ENCODE data around the gene NTSR1. TPM values are rescaled to one million over a fixed set of nuclear protein-coding genes. Genes with fewer than 3 reads are reported as not detected.

Gene NTSR1
- total RNA-seq, 1 donor from 2014 or later = 0.23 TPM

GRCh38 chr20:62737271-62737811, 28.7 kb downstream of the NTSR1 start:
- intact Hi-C loops (cut with micrococcal nuclease) = no loop called here

DNA sequence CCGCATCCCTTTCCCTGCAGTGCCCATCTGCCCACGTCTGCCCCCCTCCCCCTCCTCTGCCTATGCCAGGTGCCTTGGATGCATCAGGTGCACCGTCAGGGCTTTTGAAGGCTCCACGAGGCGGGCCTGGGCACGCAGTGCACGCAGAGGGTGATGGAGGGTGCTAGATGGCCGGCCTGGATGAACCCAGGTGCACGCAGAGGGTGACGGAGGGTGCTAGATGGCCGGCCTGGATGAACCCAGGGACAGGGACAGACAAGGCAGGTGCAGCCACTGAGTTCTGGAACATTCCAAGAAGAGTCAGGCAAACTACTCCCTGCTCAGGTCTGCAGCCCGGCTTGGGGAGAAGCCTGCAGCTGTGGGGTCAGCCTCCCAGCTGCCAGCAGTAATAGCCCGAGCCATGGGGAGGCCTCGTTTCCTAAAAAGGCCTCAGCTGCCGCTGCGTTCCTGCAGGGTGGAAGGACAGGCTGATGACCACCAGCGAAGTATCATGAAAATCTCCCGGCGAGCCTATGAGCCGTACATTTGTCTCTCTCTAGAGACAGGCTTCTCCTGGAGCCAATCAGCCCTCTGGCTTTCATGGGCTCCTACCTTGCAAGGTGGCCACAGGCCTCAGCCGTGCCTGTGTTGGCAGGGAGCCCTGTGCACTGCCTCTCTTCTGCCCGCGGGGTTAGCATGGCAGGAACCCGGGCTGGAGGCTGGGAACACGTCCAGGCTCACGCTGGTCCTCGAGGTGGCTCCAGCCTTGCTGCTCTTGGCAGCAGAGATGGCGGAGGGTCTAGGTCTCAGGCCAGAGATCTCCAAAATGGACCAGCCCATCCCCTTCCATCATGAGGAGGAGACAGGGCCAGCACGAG, 29.6 kb downstream of the NTSR1 start:
- intact Hi-C loops (cut with micrococcal nuclease) = no loop called here

DNA sequence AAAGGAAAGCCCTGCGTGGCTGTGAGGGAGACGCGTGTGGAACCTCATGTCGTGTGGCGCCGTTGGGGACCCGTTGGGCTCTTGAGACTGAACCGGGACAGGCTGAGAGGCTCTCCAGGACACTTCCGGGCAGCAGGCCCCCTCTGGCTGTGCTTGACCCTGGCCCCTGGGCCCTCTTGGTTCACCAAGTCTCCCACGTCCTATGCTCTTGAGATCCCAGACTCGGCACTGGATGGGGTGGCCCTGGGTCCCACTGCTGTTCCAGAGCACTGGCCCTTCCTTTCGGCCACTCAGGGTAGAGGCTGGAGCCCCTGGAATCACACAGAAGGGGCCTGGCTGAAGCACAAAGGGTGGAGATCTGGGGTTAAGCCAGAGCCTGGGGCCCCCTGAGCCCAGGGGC, 30.4 kb downstream of the NTSR1 start:
- intact Hi-C loops (cut with micrococcal nuclease) = no loop called here

DNA sequence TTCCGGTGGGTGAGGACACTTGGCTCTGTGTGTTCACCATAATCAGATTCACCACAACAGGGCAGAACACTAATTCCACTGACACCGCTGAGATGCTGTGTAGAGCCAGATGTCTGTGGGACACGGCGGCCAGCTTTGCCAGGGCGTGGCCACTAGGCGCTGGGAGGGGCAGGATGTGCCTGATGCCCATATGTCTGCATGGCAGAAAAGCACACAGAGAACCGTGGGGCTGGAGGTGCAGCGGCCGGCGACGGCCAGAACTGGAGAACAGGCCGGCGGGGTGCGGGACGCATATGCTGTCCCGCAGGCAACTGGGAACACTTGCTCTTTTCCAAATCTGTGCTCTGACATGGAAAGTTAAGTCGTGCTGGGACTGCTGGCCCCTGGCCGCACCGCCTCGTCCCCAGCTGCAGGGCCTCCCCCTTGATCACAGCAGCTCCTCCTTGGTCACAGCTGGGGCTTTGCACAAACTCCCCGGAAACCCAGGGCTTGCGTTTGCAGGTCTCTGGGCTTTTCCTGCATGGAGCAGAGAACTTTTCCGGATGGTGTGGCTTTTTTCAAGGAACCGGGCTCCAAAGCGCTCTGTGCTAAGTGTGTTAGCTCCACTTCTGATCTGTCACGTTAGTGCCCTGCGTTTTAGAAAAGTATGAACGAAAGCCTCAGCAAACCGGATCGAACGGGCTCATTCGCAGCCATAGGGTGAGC, 31.1 kb downstream of the NTSR1 start:
- intact Hi-C loops (cut with micrococcal nuclease) = loop anchor here (1.0 to 5.0 kb wide), 6 partner anchors 23 to 237 kb away; partner anchors contain the start of gene SLCO4A1

DNA sequence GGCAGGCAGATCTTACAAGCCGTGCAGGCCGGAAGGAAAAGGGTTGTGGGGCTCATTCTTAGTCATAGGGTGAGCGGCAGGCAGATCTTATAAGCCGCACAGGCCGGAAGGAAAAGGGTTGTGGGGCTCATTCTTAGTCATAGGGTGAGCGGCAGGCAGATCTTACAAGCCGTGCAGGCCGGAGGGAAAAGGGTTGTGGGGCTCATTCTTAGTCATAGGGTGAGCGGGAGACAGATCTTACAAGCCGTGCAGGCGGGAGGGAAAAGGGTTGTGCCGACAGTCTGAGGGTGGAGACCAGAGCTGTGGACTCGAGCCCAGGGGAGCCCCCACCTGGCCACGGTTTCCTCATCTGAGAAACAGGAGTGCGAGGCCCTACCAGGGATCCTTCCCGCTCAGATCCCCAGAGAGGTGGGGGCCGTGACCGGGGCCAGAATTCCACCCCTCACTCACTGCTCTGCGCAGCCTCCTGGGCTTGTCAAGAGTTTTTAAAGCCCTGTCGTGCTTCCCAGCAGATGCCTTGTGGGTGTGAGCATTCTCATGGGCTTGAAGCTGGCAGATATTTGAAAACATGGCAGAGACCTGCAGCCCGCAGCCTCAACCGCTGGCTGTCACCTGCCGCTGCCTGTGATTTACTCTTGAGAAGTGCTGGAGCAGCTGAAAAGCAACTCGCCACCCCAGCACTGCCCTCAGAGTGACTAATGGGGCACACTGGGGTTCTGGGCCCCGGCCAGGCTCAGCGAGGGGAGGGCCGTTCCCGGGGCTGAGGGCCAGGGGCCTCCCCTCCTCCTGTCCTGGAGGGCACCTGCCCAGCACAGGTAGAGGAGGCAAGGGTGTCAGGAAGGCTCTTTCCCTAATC, 31.9 kb downstream of the NTSR1 start:
- intact Hi-C loops (cut with micrococcal nuclease) = loop anchor here (1.0 to 5.0 kb wide), 6 partner anchors 24 to 238 kb away; partner anchors contain the start of gene SLCO4A1

GRCh38 chr20:62741191-62741691, 32.6 kb downstream of the NTSR1 start:
- intact Hi-C loops (cut with micrococcal nuclease) = loop anchor here (2.0 to 5.0 kb wide), 2 partner anchors 90 to 239 kb away; no protein-coding TSS in a partner anchor

DNA sequence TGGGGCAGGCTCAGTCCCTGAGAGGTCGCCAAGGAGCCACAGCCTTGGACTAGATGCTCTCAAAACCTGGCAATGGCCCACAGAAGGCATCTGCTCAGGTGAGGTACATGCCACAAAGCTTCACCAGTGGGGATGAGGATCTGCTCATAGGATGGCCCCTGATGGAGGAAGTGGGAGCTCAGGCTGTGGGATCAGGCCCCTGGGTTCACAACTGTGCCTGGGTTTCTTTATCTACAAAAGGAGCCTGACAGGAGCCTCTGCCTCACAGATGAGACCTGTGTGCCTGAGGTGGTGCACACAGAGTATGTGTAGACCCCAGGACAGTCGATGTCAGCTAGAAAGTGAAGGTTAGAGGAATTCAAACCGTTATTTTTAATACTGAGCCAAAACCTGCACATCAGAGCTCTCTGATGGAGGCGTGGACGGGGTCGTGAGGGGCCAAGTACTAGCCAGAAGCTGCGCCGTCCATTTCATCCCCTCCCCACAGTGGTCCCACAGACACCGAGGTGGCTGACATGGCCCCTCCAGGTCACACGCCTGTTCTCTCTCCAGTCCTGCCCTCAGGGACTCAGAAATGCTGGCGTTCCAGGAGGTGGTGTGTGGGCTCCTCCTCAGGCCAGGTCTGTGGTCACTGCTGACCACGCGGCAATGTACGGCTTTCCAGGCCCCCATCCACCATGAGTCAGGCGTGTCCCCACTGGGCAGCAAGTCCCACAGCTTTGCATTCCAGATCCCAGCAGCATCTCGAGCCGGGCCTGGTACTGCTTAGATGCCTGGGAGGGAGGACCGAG, 33.3 kb downstream of the NTSR1 start:
- intact Hi-C loops (cut with micrococcal nuclease) = loop anchor here (2.0 to 5.0 kb wide), 2 partner anchors 91 to 240 kb away; no protein-coding TSS in a partner anchor

- intact Hi-C loops (cut with micrococcal nuclease) = loop anchor here (5.0 kb wide), 1 partner anchor 240 kb away; no protein-coding TSS in a partner anchor
Measured at GRCh38 chr20:62742550-62742949, 33.9 kb downstream of the NTSR1 start.

GRCh38 chr20:62742979-62743776, 34.5 kb downstream of the NTSR1 start:
- intact Hi-C loops (cut with micrococcal nuclease) = loop anchor here (5.0 kb wide), 1 partner anchor 241 kb away; no protein-coding TSS in a partner anchor

DNA sequence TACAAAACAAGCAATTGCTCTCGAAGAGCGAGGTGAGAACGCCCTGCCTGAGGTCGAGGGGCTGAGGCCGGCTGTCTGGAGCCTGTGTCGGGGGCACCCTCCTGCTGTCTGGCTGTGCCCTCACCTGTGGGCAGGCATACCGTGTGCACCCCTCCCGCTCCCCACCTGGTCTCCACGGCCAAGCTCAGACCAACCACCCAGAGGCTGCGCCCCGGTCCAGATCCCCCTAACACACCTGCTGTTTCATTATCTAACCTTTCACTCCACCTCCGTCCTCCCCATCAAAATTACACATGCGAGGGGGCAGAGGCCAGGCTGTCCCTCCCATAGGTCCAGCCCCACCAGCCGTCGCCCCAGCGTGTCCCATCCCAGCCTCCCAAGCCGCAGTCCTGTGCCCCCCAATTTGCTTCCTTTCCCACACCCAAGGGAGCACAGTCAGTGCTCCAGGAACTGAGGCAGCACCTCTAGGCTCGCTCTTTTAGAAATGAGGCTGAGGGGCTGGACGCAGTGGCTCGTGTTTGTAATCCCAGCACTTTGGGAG, 35.2 kb downstream of the NTSR1 start:
- intact Hi-C loops (cut with micrococcal nuclease) = loop anchor here (5.0 kb wide), 1 partner anchor 242 kb away; no protein-coding TSS in a partner anchor

GRCh38 chr20:62744741-62745191, 36.1 kb downstream of the NTSR1 start:
- intact Hi-C loops (cut with micrococcal nuclease) = loop anchor here (5.0 kb wide), 1 partner anchor 242 kb away; no protein-coding TSS in a partner anchor

- intact Hi-C loops (cut with micrococcal nuclease) = no loop called here
Measured at GRCh38 chr20:62745279-62745951, 36.8 kb downstream of the NTSR1 start.

DNA sequence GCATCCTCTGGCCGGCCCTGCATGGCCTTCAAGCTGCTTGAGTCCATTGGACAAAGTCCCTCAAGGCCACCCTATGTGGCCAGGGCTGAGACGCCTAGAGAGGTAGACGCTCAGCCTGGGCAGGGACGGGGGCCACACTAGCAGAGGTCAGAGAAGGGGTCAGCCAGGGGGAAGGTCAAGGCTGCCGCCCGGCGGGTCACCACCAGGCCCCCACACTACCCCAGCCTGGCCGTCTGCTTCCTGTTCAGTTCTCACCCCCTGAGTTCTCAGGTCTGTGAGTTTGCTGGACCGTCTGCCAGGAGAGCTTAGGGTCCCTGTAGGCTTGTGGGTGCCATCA, 37.3 kb downstream of the NTSR1 start:
- intact Hi-C loops (cut with micrococcal nuclease) = no loop called here

DNA sequence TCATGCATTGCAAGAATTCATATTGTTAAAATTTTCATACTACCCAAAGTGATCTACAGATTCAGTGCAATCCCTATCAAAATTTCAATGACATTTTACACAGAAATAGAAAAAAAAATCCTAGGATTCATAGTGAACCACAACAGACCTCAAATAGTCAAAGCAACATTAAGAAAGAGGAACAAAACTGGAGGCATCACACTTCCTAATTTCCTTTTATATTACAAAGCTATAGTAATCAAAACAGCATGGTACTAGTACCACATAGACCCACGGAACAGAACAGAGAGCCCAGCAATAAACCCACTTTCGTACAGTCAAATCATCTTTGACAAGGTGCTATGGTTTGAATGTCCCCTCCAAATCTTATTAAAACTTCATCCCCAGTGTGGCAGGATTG, 39.7 kb downstream of the NTSR1 start:
- intact Hi-C loops (cut with micrococcal nuclease) = no loop called here

DNA sequence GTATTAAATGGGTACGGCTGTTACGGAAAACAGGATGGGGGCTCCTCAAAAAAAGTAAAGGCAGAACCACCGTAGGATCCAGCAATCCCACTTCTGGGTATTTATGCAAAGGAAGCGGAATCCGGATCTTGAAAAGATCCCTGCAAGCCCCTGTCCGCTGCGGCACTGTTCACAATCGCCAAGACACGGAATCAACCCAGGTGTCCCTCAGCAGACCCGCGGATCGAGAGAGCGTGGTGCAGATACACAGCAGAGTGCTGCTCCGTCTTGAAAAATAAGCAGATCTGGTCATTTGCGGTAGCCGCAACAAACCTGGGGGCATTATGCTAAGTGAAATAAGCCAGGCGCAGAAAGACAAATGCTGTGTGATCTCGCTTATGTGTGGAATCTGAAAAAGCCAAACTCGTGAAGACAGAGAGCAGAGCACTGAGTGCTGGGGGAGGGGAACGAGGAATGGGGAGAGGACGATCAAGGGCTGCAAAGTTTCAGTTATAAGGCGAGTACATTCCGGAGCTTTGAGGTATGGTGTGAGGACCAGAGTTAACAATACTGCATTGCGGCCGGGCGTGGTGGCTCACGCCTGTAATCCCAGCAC, 41.3 kb downstream of the NTSR1 start:
- intact Hi-C loops (cut with micrococcal nuclease) = no loop called here

- intact Hi-C loops (cut with micrococcal nuclease) = no loop called here
Measured at GRCh38 chr20:62751551-62752150, 43.0 kb downstream of the NTSR1 start.

GRCh38 chr20:62752181-62752670, 43.6 kb downstream of the NTSR1 start:
- intact Hi-C loops (cut with micrococcal nuclease) = no loop called here

Data from T-helper 2 cell treated with Interferon-gamma antibody and Interleukin-4, amounts not matched to agents 100 ng/mL and 5 ng/mL, for 36 hours (primary cell).